ENCODE measurements around the gene ZNF443.
"Not testable (repeated sequence)": the region's sequence is repeated elsewhere in the genome, so short reads cannot be mapped to it uniquely, and the experiment has no call there.

Gene ZNF443

GRCh38 chr19:12417273-12417672 is 23.5 kb downstream of the ZNF443 start:
- DNase-seq (ENCODE audit: low read depth in 2 of 2), result not testable (repeated sequence)

- DNase-seq (ENCODE audit: low read depth in 2 of 2), result no peak
These were observed 28.9 kb downstream of the ZNF443 start for GRCh38 chr19:12411893-12412292.

- DNase-seq (ENCODE audit: low read depth in 2 of 2), result peak; percentile 61 to 73
These were observed 40.0 kb downstream of the ZNF443 start, which contains the start of gene ZNF799 for GRCh38 chr19:12400633-12401502. Gene ZNF799, minus strand, starts transcription at chr19:12401271. Its CDS starts 201 bp downstream, at chr19:12401070.

GRCh38 chr19:12399901-12400632 is 40.8 kb downstream of the ZNF443 start:
- peak; percentile 15 to 18 for DNase-seq (ENCODE audit: low read depth in 2 of 2)

- DNase-seq (ENCODE audit: low read depth in 2 of 2), result not testable (repeated sequence)
These were observed 49.7 kb downstream of the ZNF443 start for GRCh38 chr19:12391148-12391547.

- not testable (repeated sequence) for DNase-seq (ENCODE audit: low read depth in 2 of 2)
These were observed 54.5 kb downstream of the ZNF443 start for GRCh38 chr19:12386365-12386764.

GRCh38 chr19:12380444-12380737 is 60.4 kb downstream of the ZNF443 start:
- DNase-seq (ENCODE audit: low read depth in 2 of 2), result no peak

- no peak for DNase-seq (ENCODE audit: low read depth in 2 of 2)
These were observed 60.9 kb downstream of the ZNF443 start for GRCh38 chr19:12379732-12380443.
